NCI-H1048 (cell line): ENCODE measurements around the gene KLHL41.
"Not testable (repeated sequence)": the region's sequence is repeated elsewhere in the genome, so short reads cannot be mapped to it uniquely, and the experiment has no call there.

ENCODE experiments used
- DNase-seq: peaks from one replicate; lab custom pipeline; 2025; lab: John Stamatoyannopoulos, UW

The KLHL41 gene

DNA sequence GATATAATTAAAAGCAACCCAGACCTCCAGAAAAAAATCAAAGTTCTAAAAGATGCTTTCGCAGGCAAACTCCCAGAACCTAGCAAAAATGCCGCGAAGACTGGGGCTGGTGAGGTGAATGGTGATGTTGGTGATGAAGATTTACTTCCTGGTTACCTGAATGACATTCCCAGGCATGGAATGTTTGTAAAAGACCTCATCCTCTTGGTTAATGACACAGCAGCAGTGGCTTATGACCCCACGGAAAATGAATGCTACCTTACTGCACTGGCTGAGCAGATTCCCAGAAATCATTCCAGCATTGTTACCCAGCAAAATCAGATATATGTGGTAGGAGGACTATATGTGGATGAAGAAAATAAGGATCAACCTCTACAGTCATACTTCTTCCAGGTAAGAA is 994 bp downstream of the KLHL41 start:
- no peak for DNase-seq

DNA sequence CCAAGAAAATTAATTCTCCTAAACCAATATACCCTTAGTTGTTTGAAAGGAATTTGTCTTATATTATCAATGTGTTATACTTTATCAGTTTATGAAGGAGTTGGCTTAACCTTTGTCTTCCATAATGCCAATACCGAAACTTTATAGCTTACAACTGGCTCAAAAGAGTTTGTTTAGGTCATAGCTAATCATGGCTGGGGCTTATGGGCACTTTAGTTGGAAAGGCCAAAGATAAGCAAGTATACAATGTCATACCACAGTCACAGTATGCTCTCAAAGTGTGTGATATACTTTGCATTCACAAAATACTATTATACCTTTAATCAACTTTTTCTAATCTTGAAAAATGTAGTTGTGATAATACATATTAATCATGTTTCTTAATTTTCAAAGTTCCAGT is 2.3 kb downstream of the KLHL41 start:
- DNase-seq = no peak

DNA sequence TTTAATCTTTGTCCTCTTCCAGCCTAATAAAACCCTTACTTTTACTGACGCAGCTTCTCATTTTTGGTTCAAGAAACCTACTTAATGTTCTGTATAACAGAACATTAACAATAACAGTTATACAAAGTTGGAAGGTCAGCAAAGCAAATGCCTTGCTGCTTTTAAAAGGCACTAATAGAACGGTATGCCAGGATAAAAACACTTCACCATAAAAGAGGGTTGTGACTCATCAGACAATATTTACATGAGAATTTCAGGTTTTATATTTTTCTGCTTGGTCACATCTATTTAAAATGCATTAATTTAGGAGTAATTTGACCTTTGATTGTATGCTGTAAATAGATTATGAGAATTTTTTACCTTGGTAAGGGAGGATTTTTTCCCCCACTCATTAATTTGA is 3.0 kb downstream of the KLHL41 start:
- DNase-seq = no peak

DNA sequence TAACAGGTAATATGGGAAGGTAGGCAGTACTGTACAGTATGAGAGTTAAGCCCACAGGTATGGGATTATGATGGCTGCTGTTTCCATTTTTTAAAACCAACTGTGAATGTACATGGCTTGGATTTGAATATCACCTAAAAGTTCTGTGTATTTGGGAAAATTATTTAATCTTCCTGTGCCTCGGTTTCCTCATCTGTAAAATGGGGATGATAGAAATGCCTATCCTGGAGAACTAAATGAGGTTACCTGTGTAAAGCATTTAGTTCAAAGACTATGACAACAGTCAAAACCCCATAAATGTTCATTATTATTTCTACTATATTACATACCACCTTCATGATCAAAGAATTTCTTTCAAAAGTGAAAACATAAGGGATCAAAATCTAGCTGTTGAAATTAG is 3.6 kb downstream of the KLHL41 start:
- no peak for DNase-seq

DNA sequence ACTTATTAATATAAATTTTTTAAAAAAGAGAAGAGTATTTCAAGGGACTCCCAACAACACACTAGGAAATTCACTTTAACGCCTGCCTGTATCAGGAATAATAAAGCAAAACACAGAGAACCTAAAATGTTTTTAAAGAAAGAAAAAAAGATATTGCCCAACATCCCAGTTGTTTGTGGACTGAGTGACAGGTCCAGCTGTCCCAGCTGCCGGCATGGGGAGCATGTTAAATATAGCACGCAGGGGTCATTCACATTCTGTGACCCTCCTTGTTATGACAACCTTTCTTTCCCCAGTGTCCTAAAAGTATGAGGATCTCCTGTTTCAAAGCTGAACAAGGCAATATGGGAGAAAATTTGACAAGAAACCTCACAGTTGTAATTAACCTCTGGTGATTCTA is 4.4 kb downstream of the KLHL41 start:
- no peak for DNase-seq

DNA sequence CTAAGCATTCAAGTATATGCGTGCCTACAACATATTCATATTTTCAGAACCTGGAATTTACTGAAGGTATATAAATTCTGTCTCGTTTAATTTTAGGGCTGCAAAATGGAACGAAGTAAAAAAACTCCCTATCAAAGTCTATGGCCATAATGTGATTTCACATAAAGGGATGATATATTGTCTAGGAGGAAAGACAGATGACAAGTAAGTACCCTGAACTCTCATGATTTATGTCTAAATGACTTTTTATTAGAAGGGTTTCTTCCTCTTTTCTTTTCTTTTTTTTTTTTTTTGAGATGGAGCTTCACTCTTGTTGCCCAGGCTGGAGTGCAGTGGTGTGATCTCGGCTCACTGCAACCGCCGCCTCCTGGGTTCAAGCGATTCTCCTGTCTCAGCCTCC is 5.3 kb downstream of the KLHL41 start:
- DNase-seq = not testable (repeated sequence)

DNA sequence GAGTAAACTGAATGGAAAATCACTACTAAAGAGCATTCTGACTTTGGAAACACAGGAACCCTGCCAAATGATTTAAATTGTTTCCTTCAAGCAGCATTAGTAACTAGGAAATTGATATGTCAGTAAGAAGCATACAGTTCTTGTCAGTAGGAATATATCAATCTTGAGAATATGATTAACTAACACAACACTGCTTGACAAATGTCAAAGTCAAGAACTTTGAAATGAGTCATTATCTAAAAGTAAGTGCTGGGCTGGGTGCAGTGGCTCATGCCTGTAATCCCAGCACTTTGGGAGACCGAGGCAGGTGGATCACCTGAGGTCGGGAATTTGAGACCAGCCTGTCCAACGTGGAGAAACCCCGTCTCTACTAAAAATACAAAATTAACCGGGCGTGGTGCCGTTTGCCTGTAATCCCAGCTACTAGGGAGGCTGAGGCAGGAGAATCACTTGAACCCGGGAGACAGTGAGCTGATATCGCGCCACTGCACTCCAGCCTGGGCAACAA is 7.0 kb downstream of the KLHL41 start:
- not testable (repeated sequence) for DNase-seq

DNA sequence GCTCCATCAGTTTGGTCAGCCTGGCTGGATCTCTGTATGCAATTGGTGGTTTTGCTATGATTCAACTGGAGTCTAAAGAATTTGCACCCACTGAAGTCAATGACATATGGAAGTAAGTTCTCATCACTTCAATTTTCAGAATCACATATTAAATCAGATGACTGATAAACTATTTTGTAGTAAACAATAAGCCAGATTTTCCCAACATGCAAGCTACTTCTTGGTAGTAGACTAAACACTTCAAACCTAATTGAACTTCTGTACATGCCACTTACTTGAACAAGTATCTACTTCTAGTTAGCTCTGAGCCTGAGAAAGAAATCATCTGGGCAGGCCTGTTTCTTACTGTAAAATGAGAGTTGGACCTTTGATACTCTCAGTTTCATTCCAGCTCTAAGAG is 11.4 kb downstream of the KLHL41 start:
- DNase-seq = no peak

DNA sequence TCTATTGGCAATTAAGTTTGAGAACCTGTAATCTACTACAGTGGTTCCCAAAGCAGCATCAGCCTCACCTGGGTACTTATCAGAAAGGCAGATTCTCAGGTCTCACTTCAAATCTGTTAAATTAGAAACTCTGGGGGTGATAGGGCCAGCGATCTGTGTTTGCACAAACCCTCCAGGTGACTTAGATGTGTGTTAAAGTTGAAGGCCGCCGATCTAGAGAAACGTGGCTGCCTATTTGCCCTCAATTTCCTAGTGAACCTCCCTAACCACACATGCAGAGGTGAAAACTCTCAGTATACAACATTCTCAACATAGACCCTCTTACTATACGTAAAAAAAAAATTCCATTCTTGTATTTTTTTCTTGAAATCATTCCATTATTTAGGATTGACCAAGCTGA is 14.2 kb downstream of the KLHL41 start:
- no peak for DNase-seq

DNA sequence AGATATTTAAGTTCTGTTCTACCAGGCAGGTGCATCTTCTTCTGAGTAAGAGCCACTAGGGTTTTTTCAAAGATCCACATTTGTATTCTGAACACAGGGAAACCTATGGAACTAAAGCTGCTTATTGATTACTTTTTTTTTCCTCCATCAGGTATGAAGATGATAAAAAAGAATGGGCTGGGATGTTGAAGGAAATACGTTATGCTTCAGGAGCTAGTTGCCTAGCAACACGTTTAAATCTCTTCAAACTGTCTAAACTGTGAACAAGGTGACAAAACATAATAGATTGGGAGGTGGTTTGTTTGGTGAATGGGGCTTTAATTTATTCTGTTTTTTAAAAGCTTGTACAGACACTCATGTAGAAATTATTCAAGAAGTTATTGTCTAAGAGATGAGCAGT is 15.9 kb downstream of the KLHL41 start:
- DNase-seq = no peak

DNA sequence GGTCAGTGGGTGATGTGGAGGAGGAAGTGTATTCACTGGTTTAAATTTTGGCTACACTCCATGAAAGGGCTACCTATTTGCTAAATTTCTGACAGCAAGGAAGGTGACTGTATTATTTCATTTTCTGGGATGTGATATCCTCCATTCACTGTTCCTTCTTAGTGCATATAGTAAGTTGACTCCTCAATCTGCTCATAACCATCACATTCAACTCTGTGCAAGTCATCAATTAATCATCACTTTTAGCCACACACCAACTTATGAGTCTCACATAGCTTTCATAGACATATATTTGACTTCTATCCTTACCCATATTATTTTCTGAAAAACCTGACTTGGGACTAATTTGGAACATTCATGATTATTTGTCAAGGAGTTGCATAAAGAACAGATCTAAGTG is 16.9 kb downstream of the KLHL41 start:
- no peak for DNase-seq

DNA sequence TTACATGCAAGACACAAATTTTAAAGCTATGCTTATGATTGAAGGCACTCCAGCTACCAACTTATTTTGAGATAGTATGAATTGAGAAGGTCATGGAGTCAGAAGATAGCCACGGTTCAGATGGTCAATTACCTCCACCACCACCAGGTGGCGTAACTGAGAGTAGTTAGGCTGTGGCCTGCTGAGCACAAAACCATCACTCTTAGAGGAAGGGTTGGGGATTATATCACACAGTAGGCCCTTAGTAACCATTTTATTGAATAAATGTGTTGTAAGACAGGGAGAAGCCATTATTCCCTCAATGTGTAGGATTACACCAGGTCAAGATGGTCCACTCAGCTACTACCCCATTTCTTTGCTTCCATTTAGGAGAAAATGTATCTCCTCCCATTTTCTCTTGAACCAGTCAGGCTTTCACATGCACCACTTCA is 18.8 kb downstream of the KLHL41 start:
- DNase-seq = peak; percentile 29

DNA sequence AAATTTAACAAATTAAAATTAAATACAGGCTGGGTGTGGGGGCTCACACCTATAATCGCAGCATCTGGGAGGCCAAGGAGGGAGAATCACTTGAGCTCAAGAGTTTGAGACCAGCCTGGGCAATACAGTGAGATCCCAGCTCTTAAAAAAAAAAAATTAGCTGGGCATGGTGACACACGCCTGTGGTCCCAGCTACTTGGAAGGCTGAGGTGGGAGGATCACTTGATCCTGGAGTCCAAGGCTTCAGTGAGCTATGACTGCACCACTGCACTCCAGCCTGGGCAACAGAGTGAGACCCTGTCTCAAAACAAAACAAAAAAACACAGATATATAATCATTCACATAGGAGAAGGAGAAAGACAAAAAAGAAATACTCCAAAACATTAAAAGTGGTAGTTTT is 30.0 kb downstream of the KLHL41 start:
- not testable (repeated sequence) for DNase-seq

DNA sequence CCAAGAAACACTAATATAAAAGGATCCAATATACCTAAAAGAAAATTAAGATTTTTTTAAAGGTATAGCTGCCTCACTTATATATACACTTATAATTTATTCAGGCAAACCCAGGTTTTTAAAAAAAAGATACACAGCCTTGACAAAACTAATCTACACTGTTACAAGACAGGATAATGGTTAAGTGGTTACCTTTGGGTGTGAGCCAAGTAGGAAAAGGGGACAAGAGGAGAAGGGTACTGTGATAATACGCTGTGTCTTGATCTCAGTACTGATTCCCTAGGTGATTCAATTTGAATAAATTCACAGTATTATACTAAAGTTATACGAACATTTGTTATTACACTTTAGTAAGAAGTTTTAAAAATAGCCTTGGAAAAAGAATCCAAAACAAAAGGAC is 30.6 kb downstream of the KLHL41 start:
- no peak for DNase-seq

DNA sequence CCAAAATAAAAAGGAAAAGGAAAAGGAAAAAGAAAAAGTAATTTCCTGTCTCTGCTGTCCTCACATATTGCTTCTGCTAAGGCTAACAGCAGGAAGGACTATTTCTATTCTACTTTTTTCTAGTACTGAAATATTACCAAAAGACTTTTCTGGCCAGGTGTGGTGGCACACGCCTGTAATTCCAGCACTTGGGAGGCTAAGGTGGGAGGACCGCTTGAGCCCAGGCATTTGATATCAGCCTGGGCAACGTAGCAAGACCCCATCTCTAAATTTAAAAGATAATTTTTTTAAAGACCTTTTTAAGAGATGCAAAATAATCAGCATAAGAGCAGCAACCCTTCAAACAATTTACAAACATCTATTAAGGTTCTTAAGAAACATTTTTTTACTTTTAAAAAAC is 32.9 kb downstream of the KLHL41 start:
- no peak for DNase-seq

DNA sequence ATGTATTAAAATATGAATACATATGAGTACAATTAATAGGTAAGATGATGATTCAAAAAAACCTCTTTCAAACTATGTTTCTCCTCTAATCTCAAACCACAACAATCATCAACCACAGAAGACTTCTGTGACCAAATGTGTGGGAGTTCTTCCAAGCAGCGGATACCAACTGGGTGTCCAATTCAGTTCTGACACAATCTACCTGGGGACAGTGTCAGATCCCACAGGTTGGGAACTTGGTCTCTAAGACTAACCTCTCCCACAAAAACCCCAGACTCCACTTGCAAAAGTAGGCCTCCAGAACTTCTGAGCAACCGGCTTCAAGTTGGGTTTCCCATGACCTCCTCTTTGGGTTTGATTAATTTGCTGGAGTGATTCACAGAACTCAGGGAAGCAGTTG is 37.3 kb downstream of the KLHL41 start:
- no peak for DNase-seq

DNA sequence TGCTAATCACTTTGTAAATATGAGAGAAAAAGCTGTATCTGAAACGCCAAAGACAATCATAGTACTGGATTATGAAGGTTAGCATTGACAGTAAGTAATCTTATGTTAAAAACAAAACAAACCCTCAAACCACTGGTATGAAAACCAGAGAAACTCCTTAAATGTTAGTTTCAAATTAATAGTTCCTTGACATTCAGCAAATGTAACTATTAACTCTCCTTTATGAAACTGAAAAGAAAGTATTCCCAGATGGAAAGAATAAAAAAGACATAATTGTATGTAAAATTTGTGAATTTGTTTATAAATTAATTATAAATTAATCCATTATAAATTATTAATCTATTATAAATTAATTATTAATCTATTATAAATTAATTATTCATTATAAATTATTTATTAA is 51.9 kb downstream of the KLHL41 start:
- no peak for DNase-seq

DNA sequence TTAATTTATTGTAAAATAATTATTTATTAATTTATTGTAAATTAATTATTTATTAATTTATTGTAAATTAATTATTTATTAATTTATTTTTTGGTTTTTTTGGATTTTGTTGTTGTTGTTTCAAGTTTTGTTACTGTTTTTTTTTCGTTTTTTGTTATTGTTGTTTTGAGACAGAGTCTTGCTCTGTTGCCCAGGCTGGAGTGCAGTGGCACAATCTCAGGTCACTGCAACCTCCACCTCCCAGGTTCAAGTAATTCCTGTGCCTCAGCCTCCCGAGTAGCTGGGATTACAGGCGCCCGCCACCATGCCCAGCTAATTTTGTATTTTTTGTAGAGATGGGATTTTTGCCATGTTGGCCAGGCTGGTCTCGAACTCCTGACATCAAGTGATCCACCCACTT is 52.6 kb downstream of the KLHL41 start:
- DNase-seq = not testable (repeated sequence)

DNA sequence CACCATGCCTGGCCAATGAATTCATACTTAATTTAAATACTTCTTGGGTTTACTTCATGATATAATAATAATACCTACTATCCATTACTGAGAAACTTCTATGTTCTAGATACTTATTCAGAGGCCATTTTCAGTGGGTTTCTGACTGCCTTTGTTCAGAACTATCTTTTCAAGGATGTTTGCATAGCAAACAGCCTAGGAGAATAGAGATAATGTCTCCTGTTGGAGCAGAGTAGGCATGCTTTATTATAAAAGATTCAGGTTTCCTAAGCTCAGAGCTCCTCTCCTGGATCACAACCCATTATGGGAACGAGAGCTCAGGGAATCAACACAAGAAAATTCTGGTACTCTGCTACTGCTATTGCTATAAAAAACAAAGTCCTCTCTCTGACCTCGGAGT is 53.0 kb downstream of the KLHL41 start:
- no peak for DNase-seq

DNA sequence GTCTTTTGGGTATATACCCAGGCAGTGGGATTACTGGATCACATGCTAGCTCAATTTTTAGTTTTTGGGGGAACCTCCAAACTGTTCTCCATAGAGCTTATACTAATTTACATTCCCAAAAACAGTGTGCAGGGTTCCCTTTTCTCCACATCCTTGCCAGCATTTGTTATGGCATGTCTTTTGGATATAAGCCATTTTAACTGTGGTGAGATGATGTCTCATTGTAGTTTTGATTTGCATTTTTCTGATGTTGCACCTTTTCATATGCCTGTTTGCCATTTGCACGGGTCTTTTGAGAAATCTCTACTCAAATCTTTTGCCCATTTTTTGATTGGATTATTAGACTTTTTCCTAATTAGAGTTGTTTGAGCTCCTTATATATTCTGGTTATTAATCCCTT is 56.2 kb downstream of the KLHL41 start:
- no peak for DNase-seq

DNA sequence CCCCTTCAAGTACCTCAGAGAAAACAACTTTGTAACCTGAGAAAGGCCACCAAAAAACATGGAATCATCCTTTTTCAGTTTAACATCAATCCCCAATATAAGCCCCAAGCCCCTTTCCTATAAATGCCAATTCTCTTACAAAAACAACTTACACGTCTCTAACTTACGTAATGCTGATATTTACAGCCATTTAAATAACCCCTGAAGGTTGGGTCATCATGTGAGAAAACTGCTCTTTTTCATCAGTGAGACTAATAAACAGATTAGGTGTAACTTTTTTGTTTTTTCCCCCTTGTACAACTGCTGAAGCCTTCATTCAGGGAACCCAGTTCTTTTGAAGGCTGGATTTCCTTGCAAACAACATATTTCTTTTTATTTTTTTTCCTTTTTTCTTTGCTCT is 60.4 kb downstream of the KLHL41 start:
- DNase-seq = no peak

DNA sequence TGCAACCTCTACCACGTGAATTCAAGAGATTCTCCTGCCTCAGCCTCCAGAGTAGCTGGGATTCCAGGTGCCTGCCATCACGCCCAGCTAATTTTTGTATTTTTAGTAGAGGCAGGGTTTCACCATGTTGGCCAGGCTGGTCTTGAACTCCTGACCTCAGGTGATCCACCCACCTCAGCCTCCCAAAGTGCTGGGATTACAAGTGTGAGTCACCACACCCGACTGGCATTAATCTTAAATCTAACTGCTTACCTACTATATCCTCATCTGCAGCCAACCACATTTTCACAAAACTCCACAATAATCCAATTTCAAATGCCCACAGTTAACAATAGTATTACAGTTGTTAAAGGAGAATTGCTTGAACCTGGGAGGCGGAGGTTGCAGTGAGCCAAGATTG is 61.2 kb downstream of the KLHL41 start:
- DNase-seq = not testable (repeated sequence)

DNA sequence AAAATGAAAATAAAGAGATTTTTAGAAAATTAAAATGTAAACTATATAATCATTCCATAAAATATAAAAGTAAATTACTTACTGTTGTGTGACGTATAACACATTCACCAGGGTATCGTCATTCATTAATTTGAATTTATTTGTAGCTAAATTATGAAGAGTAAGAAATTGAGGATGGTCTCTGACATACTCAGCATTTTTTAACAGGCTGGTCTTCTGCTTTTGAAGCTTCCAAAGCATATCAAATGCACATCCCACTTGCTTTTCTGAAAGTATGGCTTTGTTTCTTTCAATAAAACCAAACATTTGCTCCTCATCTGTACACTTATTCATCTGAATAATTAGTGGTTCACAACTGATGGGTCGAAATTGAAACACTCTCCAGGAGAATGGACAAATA is 62.1 kb downstream of the KLHL41 start:
- no peak for DNase-seq

DNA sequence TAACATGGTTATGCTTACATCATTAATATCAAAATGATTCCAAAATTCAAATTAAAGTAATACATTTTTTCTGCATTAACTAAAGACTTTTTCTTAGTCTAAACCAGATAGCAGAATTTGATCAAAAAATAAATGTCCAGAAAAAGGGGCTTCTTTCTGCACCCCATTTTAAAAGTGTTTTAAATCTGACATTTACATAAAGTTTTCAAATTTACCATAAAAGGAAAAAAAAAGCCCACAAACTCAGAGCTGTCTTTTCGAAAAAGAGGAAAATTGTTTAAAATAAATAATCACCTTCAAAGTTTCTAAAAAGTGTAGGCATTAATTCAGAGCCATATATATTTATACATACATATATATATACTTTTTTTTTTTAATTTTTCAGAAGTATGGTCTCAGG is 62.7 kb downstream of the KLHL41 start:
- no peak for DNase-seq

DNA sequence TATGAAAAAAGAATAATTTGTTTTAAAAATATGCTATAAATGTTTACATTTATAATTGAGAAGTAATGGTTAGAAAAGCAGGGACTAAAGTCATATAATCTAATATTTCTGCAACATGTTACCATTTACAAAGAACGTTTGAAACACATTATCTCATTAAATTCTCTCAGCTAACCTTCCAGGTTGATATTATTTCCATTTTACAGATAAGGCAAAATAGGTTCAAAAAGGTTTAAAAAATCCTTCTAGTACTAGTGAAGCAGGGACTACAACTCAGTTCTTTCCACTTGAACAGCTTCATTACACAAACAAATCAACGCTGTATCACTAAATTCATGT is 63.3 kb downstream of the KLHL41 start:
- no peak for DNase-seq
